ENCODE results near the gene OR8K1.

OR8K1 gene

DNA sequence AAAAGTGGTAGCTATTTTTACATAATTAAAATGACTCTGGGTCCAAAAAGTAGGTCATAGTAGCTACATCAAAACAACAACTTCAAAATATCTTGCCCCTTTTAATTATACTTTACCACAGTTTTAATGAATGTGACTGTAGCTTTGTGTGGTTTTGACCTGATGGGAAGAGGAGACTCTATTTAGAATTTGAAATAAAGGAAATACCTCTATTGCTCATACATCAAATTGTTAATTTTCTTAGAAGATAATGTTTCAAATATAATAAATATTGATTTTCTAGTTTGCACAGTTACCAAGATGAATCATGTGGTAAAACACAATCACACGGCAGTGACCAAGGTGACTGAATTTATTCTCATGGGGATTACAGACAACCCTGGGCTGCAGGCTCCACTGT, at the start of gene OR8K1:
Gene OR8K1, plus strand, starts transcription at position 301 of the 400 bp plus-strand sequence. Its CDS starts 0 bp downstream, at position 301.
- DNase-seq = no peak

DNA sequence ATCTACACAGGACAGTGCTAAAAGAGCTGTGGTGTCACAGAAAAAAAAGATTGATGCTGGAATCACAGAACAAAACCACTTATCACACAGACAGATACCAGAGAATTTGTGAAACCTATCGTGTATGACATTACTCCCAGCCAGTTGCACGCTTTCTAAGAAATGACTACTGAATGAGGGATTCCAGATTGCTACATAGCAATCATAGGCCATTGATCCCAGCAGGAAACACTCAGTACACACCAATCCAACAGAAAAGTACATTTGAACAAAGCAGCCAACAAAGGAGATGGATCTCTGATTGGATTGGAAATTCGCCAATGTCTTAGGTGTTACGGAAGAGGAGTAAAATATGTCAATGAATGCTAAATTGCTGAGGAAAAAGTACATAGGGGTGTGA, 48.9 kb upstream of the OR8K1 start:
- no peak for DNase-seq

DNA sequence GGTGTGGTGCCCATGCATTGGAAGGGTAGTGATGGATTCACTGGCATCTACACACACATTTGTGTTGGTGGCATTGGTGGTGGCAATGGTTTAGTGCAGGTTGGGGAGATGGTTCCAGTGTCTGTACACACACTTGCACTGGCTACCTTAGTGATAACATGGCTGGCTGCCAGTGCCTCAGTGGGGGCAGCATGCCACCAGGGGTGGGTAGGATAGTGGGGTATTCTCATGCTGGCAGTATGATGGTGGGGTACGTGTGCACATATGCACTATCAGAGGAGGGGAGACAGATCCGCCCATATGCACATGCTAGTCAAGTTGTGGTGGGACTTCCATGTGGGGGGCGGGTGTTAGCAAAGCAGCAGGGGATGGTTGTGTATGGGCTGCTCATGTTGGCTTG, 38.0 kb upstream of the OR8K1 start:
- no peak for DNase-seq

DNA sequence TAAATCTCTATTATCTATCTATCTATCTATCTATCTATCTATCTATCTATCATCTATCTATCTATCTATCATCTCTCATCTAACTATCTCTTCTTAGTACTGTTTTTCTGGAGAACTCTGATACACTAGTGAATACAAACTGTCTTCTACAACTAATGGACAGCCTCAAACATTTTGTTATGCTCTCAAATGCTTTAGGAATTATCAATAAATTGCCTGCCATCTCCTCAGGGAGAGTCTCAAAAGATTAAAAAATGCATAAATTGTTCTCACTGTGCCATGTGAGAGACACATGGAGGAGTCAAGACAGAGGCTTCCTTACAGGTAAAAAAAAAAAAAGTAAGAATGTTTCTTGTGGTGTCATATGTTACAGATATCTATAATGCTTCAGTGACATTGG, 31.0 kb upstream of the OR8K1 start, which contains the start of gene OR8K3:
Gene OR8K3, plus strand, starts transcription at position 301 of the 400 bp plus-strand sequence. CDS start 3,163 bp downstream, outside the sequence.
- DNase-seq = no peak

DNA sequence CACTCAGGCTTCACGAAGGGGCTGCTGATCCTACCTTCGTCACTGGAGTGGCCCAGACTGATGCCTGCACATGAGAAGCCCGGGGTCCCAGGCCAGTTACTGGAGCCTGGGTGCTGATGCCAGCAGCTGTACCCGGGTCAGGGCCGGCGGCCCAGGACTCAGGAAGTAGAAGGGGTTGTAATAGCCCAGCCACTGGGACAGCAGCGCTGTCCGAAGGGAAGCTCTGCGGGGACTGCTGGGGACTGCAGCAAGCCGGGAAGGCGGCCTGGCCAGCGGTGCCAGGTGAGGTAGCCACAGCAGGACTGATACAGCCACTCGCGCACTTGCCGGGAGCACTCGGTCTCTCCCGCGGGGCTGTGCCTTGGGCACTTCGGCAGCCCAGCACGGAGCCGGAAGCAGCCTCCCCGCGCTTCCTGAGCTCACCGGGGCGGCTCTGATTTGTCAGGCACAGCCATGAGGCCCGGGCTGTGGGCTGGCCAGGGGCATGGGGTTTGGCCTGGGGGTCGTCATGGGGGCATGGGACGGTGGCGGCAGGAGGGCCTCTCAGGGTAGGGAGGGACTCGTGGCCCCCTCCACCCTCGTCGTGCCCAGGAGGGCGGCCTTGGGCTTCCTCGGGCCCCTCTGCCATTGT, 13.9 kb upstream of the OR8K1 start:
- no peak for DNase-seq

DNA sequence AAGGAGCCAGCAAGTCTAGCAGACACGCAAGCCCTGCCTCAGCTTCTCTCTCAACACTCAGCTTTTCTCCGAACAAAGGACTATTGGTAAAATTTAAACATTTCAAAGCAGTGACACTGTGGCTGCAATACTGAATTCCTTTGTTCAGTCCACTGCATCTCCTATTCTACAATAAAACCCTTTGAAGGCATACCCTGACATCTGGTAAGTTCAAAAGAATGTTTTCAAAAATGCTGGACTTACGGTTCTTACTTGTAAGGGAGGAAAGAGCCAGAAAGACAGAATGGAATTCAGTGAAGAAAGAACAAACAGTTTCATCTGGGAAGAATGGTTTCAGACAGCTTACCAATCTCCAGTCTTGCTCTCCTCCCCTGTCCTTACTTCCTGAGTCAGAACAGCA, 12.7 kb upstream of the OR8K1 start:
- no peak for DNase-seq

DNA sequence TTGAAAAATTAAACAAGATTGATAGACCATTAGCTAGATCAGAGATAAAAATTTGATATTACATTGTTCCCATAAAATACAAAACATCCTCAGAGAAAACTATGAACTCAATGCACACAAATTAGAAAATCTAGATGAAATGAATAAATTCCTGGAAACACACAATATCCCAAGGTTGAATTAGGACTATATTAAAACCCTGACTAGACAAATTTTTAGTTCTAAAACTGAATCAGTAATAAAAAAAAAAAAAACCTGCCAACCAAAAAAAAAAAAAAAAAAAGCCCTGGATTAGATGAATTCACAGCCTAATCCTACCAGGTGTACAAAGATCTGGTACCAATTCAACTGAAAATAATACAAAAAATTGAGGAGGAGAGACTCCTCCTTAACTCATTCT, 5.5 kb upstream of the OR8K1 start:
- DNase-seq = no peak

DNA sequence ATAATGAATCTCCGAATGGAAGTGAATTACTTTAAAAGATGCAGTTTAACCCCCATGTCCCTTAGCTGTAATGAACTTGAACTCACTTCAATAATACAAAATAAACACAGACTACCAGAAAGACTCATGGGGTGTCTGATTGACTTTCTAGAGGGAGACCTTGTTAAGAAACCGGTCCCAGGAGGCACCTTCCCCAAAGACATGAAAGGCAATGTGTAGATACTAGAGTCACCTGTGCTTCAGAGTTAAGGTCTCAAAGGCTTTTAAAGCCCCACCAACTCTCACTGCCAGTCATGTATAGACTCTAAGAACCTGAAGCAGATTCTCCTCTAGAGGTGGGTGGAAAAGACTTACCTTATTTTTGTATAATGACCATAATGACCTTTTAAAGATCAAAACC, 8.2 kb downstream of the OR8K1 start, which contains the start of gene OR8J1:
Gene OR8J1, plus strand, starts transcription at position 301 of the 400 bp plus-strand sequence. CDS start 5,956 bp downstream, outside the sequence.
- no peak for DNase-seq

DNA sequence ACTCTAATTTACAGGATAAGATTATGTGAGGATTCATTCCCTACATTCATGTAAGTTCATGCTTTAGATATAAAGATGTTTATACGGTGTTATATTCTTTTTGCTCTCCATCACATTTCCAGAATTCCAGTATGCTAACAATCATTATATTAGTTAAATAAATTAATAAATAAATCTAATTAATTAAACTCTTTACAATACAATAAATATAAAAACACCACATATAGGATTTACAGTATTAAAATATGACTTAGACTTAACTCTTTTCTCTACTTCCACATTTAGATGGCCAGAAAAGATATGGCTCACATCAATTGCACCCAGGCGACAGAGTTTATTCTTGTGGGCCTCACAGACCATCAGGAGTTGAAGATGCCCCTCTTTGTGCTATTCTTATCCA, 29.5 kb downstream of the OR8K1 start, which contains the start of gene OR8U1:
Gene OR8U1, plus strand, starts transcription at position 301 of the 400 bp plus-strand sequence. Its CDS starts 0 bp downstream, at position 301.
- no peak for DNase-seq

DNA sequence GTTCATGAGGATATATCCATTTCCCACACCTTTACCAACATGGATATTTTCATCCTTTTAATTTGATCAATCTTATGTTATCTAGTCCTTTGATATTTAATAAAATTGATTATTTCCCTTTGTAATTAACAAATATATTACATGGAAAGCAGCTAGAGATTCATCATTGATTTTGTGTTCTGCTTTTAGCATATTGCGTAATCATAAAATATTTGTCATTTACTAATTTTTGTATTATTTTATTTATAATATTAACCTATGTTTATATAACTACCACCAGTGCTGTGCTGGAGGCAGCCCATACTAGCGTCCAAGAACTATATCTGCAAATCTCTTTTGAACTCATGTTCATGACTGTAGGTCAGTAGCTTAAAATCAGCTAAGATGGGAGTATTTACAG, 34.3 kb downstream of the OR8K1 start:
- no peak for DNase-seq

DNA sequence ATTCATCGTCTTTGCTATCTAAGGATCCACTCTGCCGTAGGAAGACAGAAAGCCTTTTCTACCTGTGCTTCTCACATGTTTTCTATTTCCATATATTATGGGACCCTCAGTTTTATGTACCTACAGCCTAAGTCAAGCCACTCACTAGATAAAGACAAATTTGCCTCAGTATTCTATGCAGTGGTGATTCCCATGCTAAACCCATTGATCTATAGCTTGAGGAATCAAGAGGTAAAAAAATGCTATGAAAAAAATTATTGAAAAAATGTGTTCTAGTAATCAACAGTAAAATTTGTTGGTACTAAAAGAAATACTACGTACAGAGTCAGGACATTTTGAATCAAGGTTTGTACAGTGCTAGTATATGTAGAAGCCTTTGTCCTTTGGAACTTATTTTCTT, 48.5 kb downstream of the OR8K1 start:
- DNase-seq = no peak

DNA sequence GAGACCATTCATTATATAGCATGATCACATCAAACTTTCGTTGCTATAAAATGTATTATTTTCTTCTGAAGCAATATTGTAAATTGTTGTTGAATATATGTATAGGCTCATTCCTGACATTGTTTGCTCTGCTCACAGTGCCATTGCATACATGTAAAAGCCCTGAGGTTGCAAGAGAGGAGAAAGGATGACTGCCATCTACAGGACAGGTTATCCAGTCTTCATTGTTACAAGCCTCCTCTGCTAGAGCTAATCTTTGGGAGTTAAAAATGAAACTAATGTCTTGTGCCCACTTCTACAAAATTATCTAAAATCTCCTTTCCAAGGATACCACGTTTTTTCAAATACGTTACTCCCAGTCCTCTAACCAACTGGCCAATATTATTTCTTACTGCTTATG, 50.2 kb downstream of the OR8K1 start:
- DNase-seq = no peak
